Measurements from ENCODE around the gene CSRNP3. TPM values are rescaled to one million over a fixed set of nuclear protein-coding genes. Genes with fewer than 3 reads are reported as not detected.

CSRNP3 gene
- 1.9 TPM for total RNA-seq
- long read RNA-seq, result 0 reads

- intact Hi-C loops (cut with DNase I), result no loop called here
- peak; percentile 100 for ATAC-seq
- TF ChIP-seq CTCF (IDR thresholded peaks at IDR 0.05), result no peak
- no peaks in the 10 kb centered on the region for H3K9me3 ChIP-seq
- H3K27ac ChIP-seq, result no peak within 1 kb of the TSS
- no peaks in the 10 kb centered on the region for H3K27me3 ChIP-seq
- H3K4me1 ChIP-seq, result peaks cover 3% of the 10 kb centered on the region
- no peaks in the 10 kb centered on the region for H3K36me3 ChIP-seq
- DNase-seq, result no peak
- H3K4me3 ChIP-seq, result peak within 1 kb of the TSS; percentile 48
Observed at GRCh38 chr2:165469417-165469816, at the start of gene CSRNP3. Gene CSRNP3 (plus strand): TSS chr2:165469698. CDS start chr2:165595066, 125,368 bp downstream.

- H3K4me1 ChIP-seq, result no peaks in the 10 kb centered on the region
- no peak overlapping the region for H3K4me3 ChIP-seq
- ATAC-seq (no peak), DNase-seq (no peak)
- H3K36me3 ChIP-seq, result no peaks in the 10 kb centered on the region
- H3K9me3 ChIP-seq, result no peaks in the 10 kb centered on the region
- intact Hi-C loops (cut with DNase I), result no loop called here
- no peak overlapping the region for H3K27ac ChIP-seq
- TF ChIP-seq CTCF (IDR thresholded peaks at IDR 0.05), result no peak
- H3K27me3 ChIP-seq, result no peaks in the 10 kb centered on the region
Observed at GRCh38 chr2:165420231-165420630, 49.3 kb upstream of the CSRNP3 start.

GRCh38 chr2:165423081-165423480, 46.4 kb upstream of the CSRNP3 start:
- ATAC-seq (no peak), DNase-seq (no peak)
- intact Hi-C loops (cut with DNase I), result no loop called here

GRCh38 chr2:165425556-165425955, 43.9 kb upstream of the CSRNP3 start:
- H3K27ac ChIP-seq, result no peak overlapping the region
- intact Hi-C loops (cut with DNase I), result no loop called here
- no peaks in the 10 kb centered on the region for H3K4me1 ChIP-seq
- no peak for TF ChIP-seq CTCF (IDR thresholded peaks at IDR 0.05)
- H3K27me3 ChIP-seq, result no peaks in the 10 kb centered on the region
- no peak for DNase-seq
- H3K9me3 ChIP-seq, result no peaks in the 10 kb centered on the region
- H3K4me3 ChIP-seq, result no peak overlapping the region
- ATAC-seq, result no peak
- no peaks in the 10 kb centered on the region for H3K36me3 ChIP-seq

More at GRCh38 chr2:165423081-165423480, 46.4 kb upstream of the CSRNP3 start:
- TF ChIP-seq CTCF (IDR thresholded peaks at IDR 0.05), result no peak
- no peaks in the 10 kb centered on the region for H3K36me3 ChIP-seq
- H3K4me1 ChIP-seq, result no peaks in the 10 kb centered on the region
- H3K27me3 ChIP-seq, result no peaks in the 10 kb centered on the region
- no peak overlapping the region for H3K4me3 ChIP-seq
- no peak overlapping the region for H3K27ac ChIP-seq
- no peaks in the 10 kb centered on the region for H3K9me3 ChIP-seq

- no peaks in the 10 kb centered on the region for H3K36me3 ChIP-seq
- H3K27ac ChIP-seq, result no peak overlapping the region
- intact Hi-C loops (cut with DNase I), result no loop called here
- H3K9me3 ChIP-seq, result no peaks in the 10 kb centered on the region
- ATAC-seq, result peak; percentile 34
- no peak for DNase-seq
- no peak overlapping the region for H3K4me3 ChIP-seq
- H3K27me3 ChIP-seq, result no peaks in the 10 kb centered on the region
- TF ChIP-seq CTCF (IDR thresholded peaks at IDR 0.05), result no peak
- H3K4me1 ChIP-seq, result no peaks in the 10 kb centered on the region
Observed at GRCh38 chr2:165427686-165428085, 41.8 kb upstream of the CSRNP3 start.

- Histone ChIP-seq H3K4me1 (no peaks in the 10 kb centered on the region), H3K9me3 (no peaks in the 10 kb centered on the region), H3K27ac (no peak overlapping the region), H3K27me3 (no peaks in the 10 kb centered on the region), H3K4me3 (no peak overlapping the region), H3K36me3 (no peaks in the 10 kb centered on the region)
- intact Hi-C loops (cut with DNase I), result no loop called here
- no peak for TF ChIP-seq CTCF (IDR thresholded peaks at IDR 0.05)
- DNase-seq (no peak), ATAC-seq (no peak)
Observed at GRCh38 chr2:165428926-165429325, 40.6 kb upstream of the CSRNP3 start.
